CD14-positive monocyte (primary cell): ENCODE measurements around the gene MB21D2. TPM values are rescaled to one million over a fixed set of nuclear protein-coding genes. Genes with fewer than 3 reads are reported as not detected.

Experiments
- DNase-seq, 3 donors: peaks; one replicate each; pipeline ENCODE4 v3.0.0-alpha.2; 2011 to 2022
- H2AFZ ChIP-seq: 2 replicates; pipeline ENCODE4 v1.6.0; 2012; ENCODE audit warnings: mild to moderate bottlenecking, low read depth, low read length, inconsistent platforms; ENCODE audit not compliant: insufficient read depth, poor library complexity, severe bottlenecking
- H3K27ac ChIP-seq, 2 donors: 1 replicate in 1 of 2; 2 replicates in 1 of 2; pipeline ENCODE4 v1.5.1; 2012 to 2013; ENCODE audit warnings: low read length in 2 of 2, control low read depth in 1 of 2, inconsistent platforms in 1 of 2, low read depth in 1 of 2, mild to moderate bottlenecking in 1 of 2
- H3K27me3 ChIP-seq, 2 donors: one replicate each; pipeline versions ENCODE4 v1.6.0 to v1.6.1; 2011 to 2013; ENCODE audit warnings: low read length in 2 of 2; ENCODE audit not compliant: control insufficient read depth in 2 of 2, insufficient read depth in 2 of 2
- H3K36me3 ChIP-seq, 2 donors: replicated peaks in 1 of 2; 1 replicate in 1 of 2; 2 replicates in 1 of 2; pipeline versions ENCODE4 v1.5.1 to v1.6.1; 2012 to 2013; ENCODE audit warnings: low read length in 2 of 2, control low read depth in 1 of 2, inconsistent platforms in 1 of 2, mild to moderate bottlenecking in 1 of 2; ENCODE audit not compliant: insufficient read depth in 2 of 2, control insufficient read depth in 1 of 2
- H3K4me1 ChIP-seq, 2 donors: 1 replicate in 1 of 2; 2 replicates in 1 of 2; pipeline versions ENCODE4 v1.5.1 to v1.6.1; 2012 to 2013; ENCODE audit warnings: low read length in 2 of 2, control low read depth in 1 of 2, inconsistent platforms in 1 of 2, mild to moderate bottlenecking in 1 of 2, moderate library complexity in 1 of 2; ENCODE audit not compliant: insufficient read depth in 2 of 2, control insufficient read depth in 1 of 2
- H3K4me2 ChIP-seq: replicated peaks from 2 replicates; pipeline ENCODE3; 2012; ENCODE audit warnings: low read length, moderate library complexity, mild to moderate bottlenecking; ENCODE audit not compliant: poor library complexity, severe bottlenecking; ENCODE audit errors: extremely low read depth
- H3K4me3 ChIP-seq, 3 experiments: fragments of 200-600 bp in 1 of 3; sonication (generic) in 1 of 3; replicated peaks in 1 of 3; 1 replicate in 2 of 3; 2 replicates in 1 of 3; pipeline ENCODE4 v1.5.1; 2011 to 2013; ENCODE audit warnings: low read length in 3 of 3, mild to moderate bottlenecking in 3 of 3, control low read depth in 2 of 3, low read depth in 2 of 3, inconsistent platforms in 1 of 3, moderate library complexity in 1 of 3
- H3K79me2 ChIP-seq: 2 replicates; pipeline ENCODE4 v1.6.0; 2012; ENCODE audit warnings: mild to moderate bottlenecking, control low read depth, inconsistent platforms, low read length, moderate library complexity; ENCODE audit not compliant: insufficient read depth
- H3K9ac ChIP-seq: 2 replicates; pipeline ENCODE4 v1.6.0; 2017; ENCODE audit warnings: low read length, mild to moderate bottlenecking; ENCODE audit not compliant: insufficient read depth, poor library complexity, severe bottlenecking
- H3K9me3 ChIP-seq, 2 donors: replicated peaks in 1 of 2; 1 replicate in 1 of 2; 2 replicates in 1 of 2; pipeline versions ENCODE4 v1.5.1 to v1.6.1; 2012 to 2013; ENCODE audit warnings: low read length in 2 of 2, control low read depth in 1 of 2; ENCODE audit not compliant: control insufficient read depth in 1 of 2, insufficient read depth in 1 of 2
- H4K20me1 ChIP-seq: 2 replicates; pipeline ENCODE4 v1.6.0; 2012; ENCODE audit warnings: mild to moderate bottlenecking, low read length, control low read depth, moderate library complexity; ENCODE audit not compliant: insufficient read depth
- H3K27ac Mint-ChIP-seq, 7 donors: one replicate each; pipeline ENCODE4 v1.8.0; 2020; ENCODE audit warnings: mild to moderate bottlenecking in 7 of 7, mixed read lengths in 7 of 7, moderate library complexity in 6 of 7, inconsistent platforms in 2 of 7
- H3K27me3 Mint-ChIP-seq, 3 donors: one replicate each; pipeline ENCODE4 v1.8.0; 2021 to 2022; ENCODE audit warnings: low read depth in 3 of 3, mild to moderate bottlenecking in 3 of 3, mixed read lengths in 3 of 3, moderate library complexity in 3 of 3, inconsistent platforms in 1 of 3
- H3K36me3 Mint-ChIP-seq, 2 donors: one replicate each; pipeline ENCODE4 v1.8.0; 2020; ENCODE audit warnings: mixed read lengths in 2 of 2, inconsistent platforms in 1 of 2, mild to moderate bottlenecking in 1 of 2
- H3K4me1 Mint-ChIP-seq: one replicate; pipeline ENCODE4 v1.8.0; 2020; ENCODE audit warnings: mild to moderate bottlenecking, mixed read lengths
- H3K4me3 Mint-ChIP-seq, 2 donors: one replicate each; pipeline ENCODE4 v1.8.0; 2020; ENCODE audit warnings: mild to moderate bottlenecking in 2 of 2, mixed read lengths in 2 of 2, moderate library complexity in 1 of 2
- H3K9me3 Mint-ChIP-seq, 7 donors: one replicate each; pipeline ENCODE4 v1.8.0; 2020 to 2022; ENCODE audit warnings: mixed read lengths in 7 of 7, mild to moderate bottlenecking in 6 of 7, moderate library complexity in 6 of 7, inconsistent platforms in 2 of 7
- WGBS: methylation state at CpG from one replicate; pipeline ENCODE4 v1.1.5; 2013; ENCODE audit warnings: missing lambda C conversion rate; ENCODE audit not compliant: insufficient coverage; 5-methylcytosine and 5-hydroxymethylcytosine counted together
- intact Hi-C, 2 donors: fragments of 100-400 bp; cut with micrococcal nuclease; formaldehyde crosslinking; loops; one replicate each; pipeline versions ENCODE4 v1.15.0 to v1.15.1; 2023
- polyA plus RNA-seq, 3 donors: library from polyadenylated mRNA; depleted of rRNA in 1 of 3; unstranded in 2 of 3; stranded (reverse) in 1 of 3; fragments of 300-500 nt in 2 of 3; fragments of >200 nt in 1 of 3; fragmentation: Illumina TruSeq in 2 of 3; gene quantifications; 1 replicate in 2 of 3; 2 replicates in 1 of 3; pipeline ENCODE4 v1.2.3, GENCODE V29; 2012 to 2021
- TF ChIP-seq, protein P1 (sequence below): fragments of 200-600 bp; IDR thresholded peaks from one replicate; pipeline ENCODE4 v1.8.0; 2022; ENCODE audit warnings: antibody characterized with exemption, mild to moderate bottlenecking

Gene MB21D2
- polyA plus RNA-seq, 3 donors, result 0.37 to 0.77 (median 0.59) TPM

DNA sequence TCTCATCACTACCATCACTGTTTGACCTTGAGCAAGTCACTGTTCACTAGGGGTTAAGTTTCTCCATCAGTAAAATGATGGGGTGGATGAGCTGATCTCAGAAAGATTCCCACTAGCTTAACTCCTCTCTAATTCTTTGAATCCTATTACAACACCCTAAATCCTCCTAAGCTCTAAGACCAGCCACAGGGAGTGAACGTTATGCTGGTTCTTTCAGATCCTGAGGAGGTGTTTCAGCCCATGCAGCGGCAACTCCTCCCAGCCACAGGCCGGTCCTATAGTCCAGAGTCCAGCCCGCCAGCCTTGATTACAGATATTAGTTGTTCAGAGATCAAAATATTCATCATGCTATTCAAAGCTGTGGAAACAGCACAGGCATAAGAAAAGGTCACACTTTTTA lies 15.1 kb downstream of the MB21D2 start:
- no peak overlapping the region for H3K4me3 ChIP-seq
- 83% methylated on average over 1 of the region's 4 CpGs for WGBS
- no peak overlapping the region for H3K27ac Mint-ChIP-seq
- TF ChIP-seq, protein P1, sequence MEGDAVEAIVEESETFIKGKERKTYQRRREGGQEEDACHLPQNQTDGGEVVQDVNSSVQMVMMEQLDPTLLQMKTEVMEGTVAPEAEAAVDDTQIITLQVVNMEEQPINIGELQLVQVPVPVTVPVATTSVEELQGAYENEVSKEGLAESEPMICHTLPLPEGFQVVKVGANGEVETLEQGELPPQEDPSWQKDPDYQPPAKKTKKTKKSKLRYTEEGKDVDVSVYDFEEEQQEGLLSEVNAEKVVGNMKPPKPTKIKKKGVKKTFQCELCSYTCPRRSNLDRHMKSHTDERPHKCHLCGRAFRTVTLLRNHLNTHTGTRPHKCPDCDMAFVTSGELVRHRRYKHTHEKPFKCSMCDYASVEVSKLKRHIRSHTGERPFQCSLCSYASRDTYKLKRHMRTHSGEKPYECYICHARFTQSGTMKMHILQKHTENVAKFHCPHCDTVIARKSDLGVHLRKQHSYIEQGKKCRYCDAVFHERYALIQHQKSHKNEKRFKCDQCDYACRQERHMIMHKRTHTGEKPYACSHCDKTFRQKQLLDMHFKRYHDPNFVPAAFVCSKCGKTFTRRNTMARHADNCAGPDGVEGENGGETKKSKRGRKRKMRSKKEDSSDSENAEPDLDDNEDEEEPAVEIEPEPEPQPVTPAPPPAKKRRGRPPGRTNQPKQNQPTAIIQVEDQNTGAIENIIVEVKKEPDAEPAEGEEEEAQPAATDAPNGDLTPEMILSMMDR, result no peak
- H3K36me3 Mint-ChIP-seq, result no peaks in the 10 kb centered on the region
- H2AFZ ChIP-seq, result no peak overlapping the region
- no peaks in the 10 kb centered on the region for H3K79me2 ChIP-seq
- H3K4me1 ChIP-seq, result peaks cover 6 to 10% of the 10 kb centered on the region in 2 donors
- H3K27me3 Mint-ChIP-seq, result peaks cover 2 to 5% (median 5%) of the 10 kb centered on the region in 3 donors
- no peaks in the 10 kb centered on the region for H3K36me3 ChIP-seq
- H3K4me2 ChIP-seq, result no peak overlapping the region
- H3K9me3 ChIP-seq, result peaks cover 0 to 4% of the 10 kb centered on the region in 2 donors
- no peaks in the 10 kb centered on the region for H3K27me3 ChIP-seq
- no peak for DNase-seq
- H4K20me1 ChIP-seq, result no peaks in the 10 kb centered on the region
- no peak overlapping the region for H3K27ac ChIP-seq
- H3K9me3 Mint-ChIP-seq, result peaks cover 0 to 9% (median 4%) of the 10 kb centered on the region in 7 donors
- peaks cover 9% of the 10 kb centered on the region for H3K4me1 Mint-ChIP-seq
- no peak overlapping the region for H3K4me3 Mint-ChIP-seq
- intact Hi-C loops, result no loop called here
- H3K9ac ChIP-seq, result no peak overlapping the region

DNA sequence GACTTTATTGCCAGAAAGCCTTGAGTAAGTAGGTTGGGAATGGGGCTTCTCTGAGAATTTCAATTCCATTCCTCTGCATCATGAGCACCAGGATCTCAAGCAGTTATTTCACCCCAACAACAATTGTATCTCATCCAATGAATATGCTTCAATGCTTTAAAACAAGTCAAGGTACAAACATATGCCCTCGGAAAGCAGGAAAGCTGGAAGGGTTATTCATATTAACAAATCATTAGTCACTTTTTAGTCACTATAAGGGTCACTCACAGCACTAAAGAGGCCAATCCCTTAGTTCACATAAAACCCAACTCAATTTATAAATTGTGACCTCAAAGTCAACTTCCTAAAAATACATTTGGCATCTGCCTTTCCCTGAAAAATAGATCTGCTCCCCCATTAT lies 16.2 kb downstream of the MB21D2 start:
- peaks cover 0 to 4% of the 10 kb centered on the region in 2 donors for H3K9me3 ChIP-seq
- no peak overlapping the region for H3K27ac ChIP-seq
- no peak overlapping the region for H3K4me3 ChIP-seq
- H3K4me2 ChIP-seq, result no peak overlapping the region
- no peak overlapping the region for H3K27ac Mint-ChIP-seq
- H2AFZ ChIP-seq, result no peak overlapping the region
- H4K20me1 ChIP-seq, result no peaks in the 10 kb centered on the region
- peaks cover 0 to 8% (median 4%) of the 10 kb centered on the region in 7 donors for H3K9me3 Mint-ChIP-seq
- no peak overlapping the region for H3K4me3 Mint-ChIP-seq
- no peaks in the 10 kb centered on the region for H3K36me3 ChIP-seq
- WGBS, result no CpG with 5 or more reads among the region's 1 CpG
- H3K9ac ChIP-seq, result no peak overlapping the region
- peaks cover 6 to 10% of the 10 kb centered on the region in 2 donors for H3K4me1 ChIP-seq
- peak in 1 of 3 donors; percentile 41 for DNase-seq
- H3K4me1 Mint-ChIP-seq, result peaks cover 9% of the 10 kb centered on the region
- TF ChIP-seq, protein P1, result no peak
- intact Hi-C loops, result no loop called here
- H3K27me3 Mint-ChIP-seq, result peaks cover 4 to 10% (median 8%) of the 10 kb centered on the region in 3 donors
- H3K79me2 ChIP-seq, result no peaks in the 10 kb centered on the region
- no peaks in the 10 kb centered on the region for H3K27me3 ChIP-seq
- no peaks in the 10 kb centered on the region for H3K36me3 Mint-ChIP-seq
